ENCODE measurements around the gene AFF2. TPM values are rescaled to one million over a fixed set of nuclear protein-coding genes. Genes with fewer than 3 reads are reported as not detected.

AFF2 gene
- total RNA-seq, 1 donor from 2014 or later = 0.22 TPM

- ATAC-seq (no peak), DNase-seq (ENCODE audit: missing footprints) (no peak)
- intact Hi-C loops (cut with DNase I) = no loop called here
Observed at GRCh38 chrX:148788449-148788848, 288.0 kb downstream of the AFF2 start.

- ATAC-seq (no peak), DNase-seq (ENCODE audit: missing footprints) (no peak)
- intact Hi-C loops (cut with DNase I) = no loop called here
Observed at GRCh38 chrX:148794350-148794749, 293.9 kb downstream of the AFF2 start.

- intact Hi-C loops (cut with DNase I) = no loop called here
- DNase-seq (ENCODE audit: missing footprints) = no peak
- ATAC-seq = no peak
Observed at GRCh38 chrX:148804579-148805355, 304.4 kb downstream of the AFF2 start.

- intact Hi-C loops (cut with DNase I) = no loop called here
- DNase-seq (ENCODE audit: missing footprints) = no peak
- no peak for ATAC-seq
Observed at GRCh38 chrX:148806145-148806870, 305.9 kb downstream of the AFF2 start.

GRCh38 chrX:148808833-148809232, 308.4 kb downstream of the AFF2 start:
- no peak for ATAC-seq
- intact Hi-C loops (cut with DNase I) = no loop called here
- no peak for DNase-seq (ENCODE audit: missing footprints)

- intact Hi-C loops (cut with DNase I) = no loop called here
- ATAC-seq = no peak
- DNase-seq (ENCODE audit: missing footprints) = no peak
Observed at GRCh38 chrX:148811236-148811635, 310.8 kb downstream of the AFF2 start.

GRCh38 chrX:148813422-148813821, 313.0 kb downstream of the AFF2 start:
- ATAC-seq (no peak), DNase-seq (ENCODE audit: missing footprints) (no peak)
- intact Hi-C loops (cut with DNase I) = no loop called here

- intact Hi-C loops (cut with DNase I) = no loop called here
- DNase-seq (ENCODE audit: missing footprints) = no peak
- no peak for ATAC-seq
Observed at GRCh38 chrX:148813967-148814366, 313.6 kb downstream of the AFF2 start.

GRCh38 chrX:148815218-148815961, 315.0 kb downstream of the AFF2 start:
- no peak for DNase-seq (ENCODE audit: missing footprints)
- ATAC-seq = no peak
- intact Hi-C loops (cut with DNase I) = no loop called here

- no peak for ATAC-seq
- intact Hi-C loops (cut with DNase I) = no loop called here
- no peak for DNase-seq (ENCODE audit: missing footprints)
Observed at GRCh38 chrX:148823986-148824385, 323.6 kb downstream of the AFF2 start.

- intact Hi-C loops (cut with DNase I) = no loop called here
- DNase-seq (ENCODE audit: missing footprints) = no peak
Observed at GRCh38 chrX:148825696-148826095, 325.3 kb downstream of the AFF2 start.

GRCh38 chrX:148836741-148837140, 336.3 kb downstream of the AFF2 start:
- ATAC-seq = no peak
- no peak for DNase-seq (ENCODE audit: missing footprints)
- intact Hi-C loops (cut with DNase I) = no loop called here

More at GRCh38 chrX:148825696-148826095, 325.3 kb downstream of the AFF2 start:
- ATAC-seq = no peak

- intact Hi-C loops (cut with DNase I) = no loop called here
- no peak for ATAC-seq
- DNase-seq (ENCODE audit: missing footprints) = no peak
Observed at GRCh38 chrX:148850631-148851030, 350.2 kb downstream of the AFF2 start.

- ATAC-seq (no peak), DNase-seq (ENCODE audit: missing footprints) (no peak)
- intact Hi-C loops (cut with DNase I) = no loop called here
Observed at GRCh38 chrX:148854306-148854705, 353.9 kb downstream of the AFF2 start.

GRCh38 chrX:148856505-148856904, 356.1 kb downstream of the AFF2 start:
- DNase-seq (ENCODE audit: missing footprints) (no peak), ATAC-seq (no peak)
- intact Hi-C loops (cut with DNase I) = no loop called here

GRCh38 chrX:148865277-148866210, 365.1 kb downstream of the AFF2 start:
- DNase-seq (ENCODE audit: missing footprints) (no peak), ATAC-seq (no peak)
- intact Hi-C loops (cut with DNase I) = no loop called here

- DNase-seq (ENCODE audit: missing footprints) (no peak), ATAC-seq (no peak)
- intact Hi-C loops (cut with DNase I) = no loop called here
Observed at GRCh38 chrX:148867596-148867995, 367.2 kb downstream of the AFF2 start.

- ATAC-seq (no peak), DNase-seq (ENCODE audit: missing footprints) (no peak)
- intact Hi-C loops (cut with DNase I) = no loop called here
Observed at GRCh38 chrX:148871422-148872160, 371.2 kb downstream of the AFF2 start.

Data from Right ventricle myocardium inferior (tissue), 1 donor.